IMR-90 (cell line): Measurements from ENCODE around the gene TMEM130. TPM values are rescaled to one million over a fixed set of nuclear protein-coding genes. Genes with fewer than 3 reads are reported as not detected.

ENCODE experiments used
- ATAC-seq: fragments of 200-7000 bp; cut with Tn5 transposase; 2 replicates; pipeline ENCODE4 v1.9.1; 2020; ENCODE audit warnings: low read depth, mild to moderate bottlenecking, moderate library complexity
- BruUV-seq: library from RNA; stranded (reverse); fragments of 400-500 nt; replicated peaks from 2 replicates; lab custom pipeline; 2021; lab: Mats Ljungman, UMichigan
- CTCF ChIA-PET: fragments of 300-600 bp; formaldehyde crosslinking; extraction: SDS; loops from one replicate; lab custom pipeline; 2021; ENCODE audit warnings: antibody characterized with exemption; lab: Yijun Ruan, JAX
- POLR2A ChIA-PET: fragments of 300-600 bp; sonication (Branson Sonifier 250); formaldehyde crosslinking; loops from one replicate; lab custom pipeline; 2022; ENCODE audit warnings: antibody characterized with exemption; ENCODE audit not compliant: unreplicated experiment; lab: Charles Lee
- DNase-seq: peaks from one replicate; pipeline ENCODE4 v3.0.0; 2013
- H2AFZ ChIP-seq: replicated peaks from 2 replicates; pipeline ENCODE3; 2013; ENCODE audit warnings: low read length, mild to moderate bottlenecking; ENCODE audit not compliant: poor library complexity
- H2AK5ac ChIP-seq: 2 replicates; pipeline ENCODE4 v1.6.1; 2013; ENCODE audit warnings: low read depth, low read length, inconsistent platforms
- H2AK9ac ChIP-seq: replicated peaks from 2 replicates; pipeline ENCODE3; 2013; ENCODE audit warnings: mild to moderate bottlenecking, low read depth, low read length, moderate library complexity; ENCODE audit not compliant: poor library complexity
- H2BK120ac ChIP-seq: 2 replicates; pipeline ENCODE4 v1.6.1; 2013; ENCODE audit warnings: low read depth, low read length, inconsistent platforms
- H2BK15ac ChIP-seq: 3 replicates; pipeline ENCODE4 v1.6.1; 2013; ENCODE audit warnings: low read depth, low read length, inconsistent platforms
- H2BK20ac ChIP-seq: 2 replicates; pipeline ENCODE4 v1.6.1; 2013; ENCODE audit warnings: low read depth, mild to moderate bottlenecking, inconsistent platforms, low read length, moderate library complexity
- H2BK5ac ChIP-seq: 2 replicates; pipeline ENCODE4 v1.6.1; 2013; ENCODE audit warnings: mild to moderate bottlenecking, low read depth, low read length, inconsistent platforms; ENCODE audit not compliant: poor library complexity, severe bottlenecking
- H3K14ac ChIP-seq: replicated peaks from 2 replicates; pipeline ENCODE4 v1.6.1; 2013; ENCODE audit warnings: low read depth, low read length, inconsistent platforms
- H3K18ac ChIP-seq: 2 replicates; pipeline ENCODE4 v1.6.1; 2013; ENCODE audit warnings: low read depth, low read length, control low read depth
- H3K23ac ChIP-seq: 2 replicates; pipeline ENCODE4 v1.6.1; 2013; ENCODE audit warnings: low read depth, low read length, inconsistent platforms
- H3K27ac ChIP-seq: 2 replicates; pipeline ENCODE4 v1.5.1; 2013; ENCODE audit warnings: mild to moderate bottlenecking, control low read depth, low read length; ENCODE audit not compliant: insufficient read depth
- H3K27me3 ChIP-seq: 2 replicates; pipeline ENCODE4 v1.6.1; 2013; ENCODE audit warnings: low read length; ENCODE audit not compliant: control insufficient read depth, insufficient read depth
- H3K36me3 ChIP-seq: 2 replicates; pipeline ENCODE4 v1.6.1; 2013; ENCODE audit warnings: low read length, mixed read lengths; ENCODE audit not compliant: control insufficient read depth, insufficient read depth
- H3K4ac ChIP-seq: 2 replicates; pipeline ENCODE4 v1.6.1; 2013; ENCODE audit warnings: low read depth, low read length, inconsistent platforms
- H3K4me1 ChIP-seq: 2 replicates; pipeline ENCODE4 v1.6.1; 2013; ENCODE audit warnings: low read length, mixed read lengths; ENCODE audit not compliant: control insufficient read depth, insufficient read depth
- H3K4me2 ChIP-seq: 2 replicates; pipeline ENCODE4 v1.6.1; 2013; ENCODE audit warnings: low read depth, mild to moderate bottlenecking, control low read depth, low read length, moderate library complexity
- H3K4me3 ChIP-seq: 2 replicates; pipeline ENCODE4 v1.5.1; 2013; ENCODE audit warnings: low read depth, mild to moderate bottlenecking, control low read depth, low read length, moderate library complexity; ENCODE audit not compliant: insufficient read depth
- H3K56ac ChIP-seq: 2 replicates; pipeline ENCODE4 v1.6.1; 2013; ENCODE audit warnings: low read length, inconsistent platforms; ENCODE audit not compliant: insufficient read depth; ENCODE audit errors: extremely low read depth
- H3K79me1 ChIP-seq, 2 experiments: 2 replicates each; pipeline ENCODE4 v1.6.1; 2013; ENCODE audit warnings: low read length in 2 of 2, inconsistent platforms in 1 of 2, low read depth in 1 of 2
- H3K9ac ChIP-seq: 2 replicates; pipeline ENCODE4 v1.6.1; 2013; ENCODE audit warnings: low read depth, low read length, control low read depth
- H3K9me1 ChIP-seq: 2 replicates; pipeline ENCODE4 v1.6.1; 2013; ENCODE audit warnings: low read length, inconsistent platforms; ENCODE audit not compliant: insufficient read depth
- H3K9me3 ChIP-seq: 2 replicates; pipeline ENCODE4 v1.6.1; 2013; ENCODE audit warnings: low read length; ENCODE audit not compliant: control insufficient read depth, insufficient read depth
- H4K20me1 ChIP-seq: 2 replicates; pipeline ENCODE4 v1.6.1; 2013; ENCODE audit warnings: low read length, inconsistent platforms; ENCODE audit not compliant: insufficient read depth
- H4K5ac ChIP-seq: 2 replicates; pipeline ENCODE4 v1.6.1; 2013; ENCODE audit warnings: mild to moderate bottlenecking, low read depth, low read length, control low read depth
- H4K8ac ChIP-seq, 2 experiments: 2 replicates each; pipeline ENCODE4 v1.6.1; 2013; ENCODE audit warnings: low read depth in 2 of 2, low read length in 2 of 2, control low read depth in 1 of 2, inconsistent platforms in 1 of 2
- H4K91ac ChIP-seq: 2 replicates; pipeline ENCODE4 v1.6.1; 2013; ENCODE audit warnings: low read depth, low read length, inconsistent platforms; ENCODE audit not compliant: insufficient read depth
- BHLHE40 ChIP-seq: fragments of 150-350 bp; IDR thresholded peaks from 2 replicates; pipeline ENCODE4 v1.6.1; 2016; ENCODE audit warnings: mild to moderate bottlenecking, low read depth, low read length
- CEBPB ChIP-seq: IDR thresholded peaks from 2 replicates; pipeline ENCODE4 v1.6.1; 2012; ENCODE audit warnings: low read depth, low read length, improper control_type of control experiment
- CTCF ChIP-seq: conservative IDR thresholded peaks from 2 replicates; pipeline ENCODE4 v1.5.1; 2012; ENCODE audit warnings: mild to moderate bottlenecking, low read depth, low read length, improper control_type of control experiment
- MAFK ChIP-seq: IDR thresholded peaks from 2 replicates; pipeline ENCODE4 v1.6.1; 2012; ENCODE audit warnings: low read depth, low read length, improper control_type of control experiment
- MAZ ChIP-seq: IDR thresholded peaks from 2 replicates; pipeline ENCODE4 v1.6.1; 2012; ENCODE audit warnings: low read depth, mild to moderate bottlenecking, low read length, improper control_type of control experiment, moderate library complexity, borderline replicate concordance
- MXI1 ChIP-seq: IDR thresholded peaks from 2 replicates; pipeline ENCODE4 v1.6.1; 2012; ENCODE audit warnings: low read depth, mild to moderate bottlenecking, low read length, moderate library complexity, borderline replicate concordance
- NFE2L2 ChIP-seq: fragments of 150-350 bp; IDR thresholded peaks from 2 replicates; pipeline ENCODE4 v1.6.1; 2016; ENCODE audit warnings: low read depth, mild to moderate bottlenecking, low read length
- POLR2A ChIP-seq: IDR thresholded peaks from 2 replicates; pipeline ENCODE4 v1.6.1; 2012; ENCODE audit warnings: mild to moderate bottlenecking, low read depth, low read length
- RAD21 ChIP-seq: IDR thresholded peaks from 2 replicates; pipeline ENCODE4 v1.6.1; 2012; ENCODE audit warnings: low read length, improper control_type of control experiment
- RCOR1 ChIP-seq: IDR thresholded peaks from 2 replicates; pipeline ENCODE4 v1.6.1; 2012; ENCODE audit warnings: mild to moderate bottlenecking, low read length, improper control_type of control experiment; ENCODE audit not compliant: insufficient replicate concordance
- RFX5 ChIP-seq: IDR thresholded peaks from 2 replicates; pipeline ENCODE4 v1.8.0; 2012; ENCODE audit warnings: low read depth, mild to moderate bottlenecking, low read length, moderate library complexity
- SMC3 ChIP-seq: fragments of 150-350 bp; IDR thresholded peaks from 2 replicates; pipeline ENCODE4 v1.6.1; 2016; ENCODE audit warnings: low read depth, mild to moderate bottlenecking, antibody characterized with exemption, low read length, moderate library complexity
- WGBS, 2 experiments: methylation state at CpG; one replicate each; pipeline versions ENCODE4 v1.1.5 to v1.1.7; 2013; ENCODE audit warnings: missing lambda C conversion rate in 2 of 2; ENCODE audit not compliant: insufficient read length in 1 of 2; ENCODE audit errors: extremely low coverage in 2 of 2; 5-methylcytosine and 5-hydroxymethylcytosine counted together
- dilution Hi-C: fragments of 300-500 bp; cut with HindIII; formaldehyde crosslinking; loops from one replicate; pipeline ENCODE4 v1.14.3; 2018; ENCODE audit warnings: low sequenced_read_pairs; ENCODE audit not compliant: unreplicated experiment
- in situ Hi-C: fragments of 300-500 bp; cut with MboI; formaldehyde crosslinking; loops from 3 replicates; pipeline ENCODE4 v1.14.3; 2019; ENCODE audit warnings: low sequenced_read_pairs, inconsistent platforms, mixed read lengths
- intact Hi-C: fragments of 100-400 bp; cut with micrococcal nuclease; formaldehyde crosslinking; loops from 2 replicates; pipeline ENCODE4 v1.10.0; 2022
- polyA plus RNA-seq, 3 experiments: library from polyadenylated mRNA; depleted of rRNA; stranded (reverse); fragments of >200 nt; gene quantifications; 2 replicates each; pipeline ENCODE4 v1.2.3, GENCODE V29; 2012; ENCODE audit warnings: low replicate concordance in 1 of 3
- total RNA-seq: library from RNA; depleted of rRNA; stranded (reverse); fragments of >200 nt; gene quantifications from 2 replicates; pipeline ENCODE4 v1.2.3, GENCODE V29; 2012

The TMEM130 gene
- total and polyA plus RNA-seq, 2 of the 4 experiments (the other 2 are of a cell fraction) = 1.1 to 14.8 TPM

GRCh38 chr7:98864731-98865453 lies 4.9 kb downstream of the TMEM130 start:
- ChIA-PET POLR2A (no interaction called here), CTCF (no interaction called here)
- Histone ChIP-seq H3K36me3 (no peaks in the 10 kb centered on the region), H4K20me1 (no peaks in the 10 kb centered on the region), H3K18ac (no peak overlapping the region; the same call in 1 of the 2 replicates), H2BK120ac (peak overlapping the region; percentile 74), H2BK20ac (peak overlapping the region; percentile 82), H3K4ac (peak overlapping the region; percentile 81), H4K8ac (peak overlapping the region in 1 of 2 experiments; percentile 60; a peak in 1 of 4 replicates), H3K27ac (no peak overlapping the region), H3K9me1 (peaks cover 9% of the 10 kb centered on the region), H4K5ac (no peak overlapping the region), H2BK5ac (no peak overlapping the region), H2AK9ac (peak overlapping the region; percentile 91), H2BK15ac (peak overlapping the region; percentile 84; the same call in 1 of the 3 replicates), H3K4me2 (no peak overlapping the region), H3K9ac (no peak overlapping the region), H3K23ac (peak overlapping the region; percentile 59), H4K91ac (peak overlapping the region; percentile 51; the same call in 1 of the 2 replicates), H3K27me3 (peaks cover 10% of the 10 kb centered on the region), H3K56ac (no peak overlapping the region), H3K4me3 (no peak overlapping the region), H3K79me1 (peaks cover 0 to 3% of the 10 kb centered on the region in 2 experiments; a peak in 1 of 4 replicates), H2AFZ (peak overlapping the region; percentile 51), H3K14ac (peak overlapping the region; percentile 82), H3K9me3 (no peaks in the 10 kb centered on the region), H3K4me1 (peaks cover 8% of the 10 kb centered on the region), H2AK5ac (peak overlapping the region; percentile 93; the same call in 1 of the 2 replicates)
- ATAC-seq = no peak; the same call in 1 of the 2 replicates
- TF ChIP-seq MAZ (no peak), RAD21 (no peak), POLR2A (no peak), MAFK (no peak), CEBPB (no peak), RCOR1 (no peak), NFE2L2 (no peak), BHLHE40 (no peak), MXI1 (no peak), SMC3 (no peak), CTCF (no peak), RFX5 (no peak)
- dilution Hi-C loops = no loop called here
- 92% methylated on average over 5 of the region's 14 CpGs; no CpG with 5 or more reads in 1 of the 2 experiments for WGBS, 2 experiments
- in situ Hi-C loops = no loop called here
- intact Hi-C loops = no loop called here
- no TSS peak for BruUV-seq
- DNase-seq = no peak
